Neural progenitor cell (in vitro differentiated cells): Measurements from ENCODE around the gene PLCB1. TPM values are rescaled to one million over a fixed set of nuclear protein-coding genes. Genes with fewer than 3 reads are reported as not detected.

Experiments used
- DNase-seq: peaks from one replicate; pipeline ENCODE4 v3.0.0-alpha.2; 2016; ENCODE audit warnings: low spot score
- H2AFZ ChIP-seq: fragments of 200-600 bp; sonication (generic); replicated peaks from 2 replicates; pipeline ENCODE4 v1.6.1; 2016; ENCODE audit warnings: antibody characterized with exemption
- H3F3A ChIP-seq: fragments of 200-600 bp; sonication (generic); 2 replicates; pipeline ENCODE4 v1.6.1; 2016; ENCODE audit warnings: antibody characterized with exemption, low read depth
- H3K27ac ChIP-seq: fragments of 200-600 bp; sonication (generic); 2 replicates; pipeline ENCODE4 v1.5.1; 2016; ENCODE audit warnings: mild to moderate bottlenecking
- H3K27me3 ChIP-seq: fragments of 200-600 bp; sonication (generic); 2 replicates; pipeline ENCODE4 v1.6.1; 2016; ENCODE audit warnings: mild to moderate bottlenecking, moderate library complexity
- H3K36me3 ChIP-seq: fragments of 200-600 bp; sonication (generic); 2 replicates; pipeline ENCODE4 v1.5.1; 2016
- H3K4me1 ChIP-seq: fragments of 200-600 bp; sonication (generic); 2 replicates; pipeline ENCODE4 v1.6.1; 2016; ENCODE audit warnings: mixed run types
- H3K4me2 ChIP-seq: fragments of 200-600 bp; sonication (generic); 2 replicates; pipeline ENCODE4 v1.6.1; 2016
- H3K4me3 ChIP-seq: fragments of 200-600 bp; sonication (generic); 2 replicates; pipeline ENCODE4 v1.5.1; 2016
- H3K79me2 ChIP-seq: fragments of 200-600 bp; sonication (generic); 2 replicates; pipeline ENCODE4 v1.6.1; 2016; ENCODE audit warnings: low read depth
- H3K9ac ChIP-seq: fragments of 200-600 bp; sonication (generic); 2 replicates; pipeline ENCODE4 v1.6.1; 2016
- H3K9me3 ChIP-seq: fragments of 200-600 bp; sonication (generic); 2 replicates; pipeline ENCODE4 v1.5.1; 2016; ENCODE audit warnings: low read depth
- H4K20me1 ChIP-seq: fragments of 200-600 bp; sonication (generic); 2 replicates; pipeline ENCODE4 v1.6.1; 2016; ENCODE audit warnings: low read depth
- H3K27ac Mint-ChIP-seq: 3 replicates; pipeline ENCODE4 v1.8.0; 2021; ENCODE audit warnings: mixed read lengths
- H3K27me3 Mint-ChIP-seq: 2 replicates; pipeline ENCODE4 v1.8.0; 2022; ENCODE audit warnings: low read depth, mild to moderate bottlenecking, inconsistent platforms, moderate library complexity, mixed read lengths; ENCODE audit not compliant: insufficient read depth
- H3K36me3 Mint-ChIP-seq: 3 replicates; pipeline ENCODE4 v1.8.0; 2021; ENCODE audit warnings: mixed read lengths
- H3K4me1 Mint-ChIP-seq: 3 replicates; pipeline ENCODE4 v1.8.0; 2021; ENCODE audit warnings: mixed read lengths
- H3K4me3 Mint-ChIP-seq: 3 replicates; pipeline ENCODE4 v1.8.0; 2021; ENCODE audit warnings: mild to moderate bottlenecking, moderate library complexity, mixed read lengths
- H3K9me3 Mint-ChIP-seq: 3 replicates; pipeline ENCODE4 v1.8.0; 2020; ENCODE audit warnings: mixed read lengths
- CTCF ChIP-seq: fragments of 200-600 bp; sonication (generic); IDR thresholded peaks from 2 replicates; pipeline ENCODE4 v1.5.1; 2017; ENCODE audit warnings: antibody characterized with exemption, mild to moderate bottlenecking
- EZH2 ChIP-seq: fragments of 200-600 bp; sonication (generic); IDR thresholded peaks from 2 replicates; pipeline ENCODE4 v1.6.1; 2017; ENCODE audit warnings: antibody characterized with exemption, mild to moderate bottlenecking, moderate library complexity
- EZH2phosphoT487 ChIP-seq: fragments of 200-600 bp; sonication (generic); IDR thresholded peaks from 2 replicates; pipeline ENCODE4 v1.6.1; 2017; ENCODE audit warnings: antibody characterized with exemption
- total RNA-seq: library from RNA; depleted of rRNA; stranded (reverse); fragments of >200 nt; gene quantifications from 2 replicates; pipeline ENCODE4 v1.2.3, GENCODE V29; 2015; ENCODE audit warnings: low replicate concordance

The PLCB1 gene
- total RNA-seq, 1 donor from 2014 or later: 30.2 TPM

- H3F3A ChIP-seq: no peaks in the 10 kb centered on the region
- H3K36me3 ChIP-seq: no peaks in the 10 kb centered on the region
- no peak overlapping the region for H3K4me2 ChIP-seq
- Mint-ChIP-seq H3K4me3 (no peak overlapping the region), H3K27ac (no peak overlapping the region), H3K9me3 (peaks cover 10% of the 10 kb centered on the region), H3K36me3 (peaks cover 10% of the 10 kb centered on the region), H3K4me1 (peaks cover 12% of the 10 kb centered on the region), H3K27me3 (no peaks in the 10 kb centered on the region)
- H3K9me3 ChIP-seq: no peaks in the 10 kb centered on the region
- H4K20me1 ChIP-seq: no peaks in the 10 kb centered on the region
- no peaks in the 10 kb centered on the region for H3K4me1 ChIP-seq
- TF ChIP-seq EZH2 (no peak), CTCF (no peak), EZH2phosphoT487 (no peak)
- no peaks in the 10 kb centered on the region for H3K79me2 ChIP-seq
- no peak for DNase-seq
- no peak overlapping the region for H3K27ac ChIP-seq
- H3K9ac ChIP-seq: no peak overlapping the region
- no peak overlapping the region for H3K4me3 ChIP-seq
- H2AFZ ChIP-seq: no peak overlapping the region
- no peaks in the 10 kb centered on the region for H3K27me3 ChIP-seq
Observed at GRCh38 chr20:8296536-8296935, 164.5 kb downstream of the PLCB1 start.

GRCh38 chr20:8298426-8299043, 166.5 kb downstream of the PLCB1 start:
- no peak for DNase-seq
- Histone ChIP-seq H4K20me1 (no peaks in the 10 kb centered on the region), H3K36me3 (no peaks in the 10 kb centered on the region), H3K4me3 (no peak overlapping the region), H3K27ac (no peak overlapping the region), H3F3A (no peaks in the 10 kb centered on the region), H3K9ac (no peak overlapping the region), H3K4me1 (peaks cover 6% of the 10 kb centered on the region), H3K27me3 (no peaks in the 10 kb centered on the region), H2AFZ (no peak overlapping the region), H3K79me2 (no peaks in the 10 kb centered on the region), H3K4me2 (no peak overlapping the region), H3K9me3 (no peaks in the 10 kb centered on the region)
- Mint-ChIP-seq H3K4me3 (no peak overlapping the region), H3K27me3 (no peaks in the 10 kb centered on the region), H3K9me3 (peaks cover 14% of the 10 kb centered on the region), H3K27ac (no peak overlapping the region), H3K36me3 (peaks cover 13% of the 10 kb centered on the region), H3K4me1 (peaks cover 21% of the 10 kb centered on the region)
- TF ChIP-seq CTCF (no peak), EZH2 (no peak), EZH2phosphoT487 (no peak)

- no peak overlapping the region for H3K4me3 Mint-ChIP-seq
- H4K20me1 ChIP-seq: no peaks in the 10 kb centered on the region
- no peak for DNase-seq
- H3K79me2 ChIP-seq: no peaks in the 10 kb centered on the region
- no peaks in the 10 kb centered on the region for H3K27me3 Mint-ChIP-seq
- peaks cover 14% of the 10 kb centered on the region for H3K9me3 Mint-ChIP-seq
- H3K4me1 ChIP-seq: peaks cover 19% of the 10 kb centered on the region
- peaks cover 11% of the 10 kb centered on the region for H3F3A ChIP-seq
- H2AFZ ChIP-seq: no peak overlapping the region
- no peaks in the 10 kb centered on the region for H3K9me3 ChIP-seq
- H3K4me1 Mint-ChIP-seq: peaks cover 35% of the 10 kb centered on the region
- H3K36me3 ChIP-seq: no peaks in the 10 kb centered on the region
- no peak overlapping the region for H3K27ac ChIP-seq
- H3K36me3 Mint-ChIP-seq: peaks cover 13% of the 10 kb centered on the region
- H3K4me3 ChIP-seq: no peak overlapping the region
- no peak overlapping the region for H3K4me2 ChIP-seq
- peak overlapping the region; percentile 27 for H3K27ac Mint-ChIP-seq
- no peaks in the 10 kb centered on the region for H3K27me3 ChIP-seq
- H3K9ac ChIP-seq: no peak overlapping the region
- TF ChIP-seq EZH2: no peak
- TF ChIP-seq EZH2phosphoT487: no peak
- TF ChIP-seq CTCF: no peak
Observed at GRCh38 chr20:8299921-8300320, 167.9 kb downstream of the PLCB1 start.
